Esophagus squamous epithelium (tissue), 5 donors: Measurements from ENCODE around the gene CEACAM16. TPM values are rescaled to one million over a fixed set of nuclear protein-coding genes. Genes with fewer than 3 reads are reported as not detected.

Experiments
- DNase-seq: peaks from one replicate; lab custom pipeline; 2025; lab: John Stamatoyannopoulos, UW
- H3K27ac ChIP-seq, 4 donors: fragments of 200-600 bp; sonication (generic); one replicate each; pipeline ENCODE4 v1.5.1; 2016 to 2019; ENCODE audit warnings: mild to moderate bottlenecking in 1 of 4
- H3K27me3 ChIP-seq, 4 donors: fragments of 200-600 bp; sonication (generic); 1 replicate in 3 of 4; 2 replicates in 1 of 4; pipeline versions ENCODE4 v1.5.1 to v1.6.0; 2017 to 2021; ENCODE audit warnings: antibody characterized with exemption in 1 of 4
- H3K36me3 ChIP-seq, 3 donors: fragments of 200-600 bp; sonication (generic); one replicate each; pipeline ENCODE4 v1.5.1; 2016 to 2019
- H3K4me1 ChIP-seq, 3 donors: fragments of 200-600 bp; sonication (generic); one replicate each; pipeline ENCODE4 v1.5.1; 2017 to 2019
- H3K4me3 ChIP-seq, 4 donors: fragments of 200-600 bp; sonication (generic); 1 replicate in 3 of 4; 2 replicates in 1 of 4; pipeline ENCODE4 v1.5.1; 2016 to 2019; ENCODE audit warnings: mild to moderate bottlenecking in 2 of 4, moderate library complexity in 1 of 4
- H3K9me3 ChIP-seq, 3 donors: fragments of 200-600 bp; sonication (generic); one replicate each; pipeline ENCODE4 v1.5.1; 2016 to 2019
- CTCF ChIP-seq, 6 experiments: fragments of 450-650 bp in 4 of 6; fragments of 200-600 bp in 2 of 6; sonication (generic) in 2 of 6; IDR thresholded peaks; one replicate each; pipeline ENCODE4 v1.5.1; 2016 to 2019; ENCODE audit warnings: antibody characterized with exemption in 6 of 6, mild to moderate bottlenecking in 4 of 6, moderate library complexity in 4 of 6
- POLR2A ChIP-seq, 4 donors: fragments of 450-650 bp; IDR thresholded peaks; one replicate each; pipeline ENCODE4 v1.6.1; 2017; ENCODE audit warnings: antibody characterized with exemption in 4 of 4, mild to moderate bottlenecking in 4 of 4, moderate library complexity in 3 of 4
- WGBS, 2 donors: methylation state at CpG; one replicate each; pipeline ENCODE4 v1.1.5; 2018; 5-methylcytosine and 5-hydroxymethylcytosine counted together
- intact Hi-C: fragments of 100-400 bp; cut with DNase I; formaldehyde crosslinking; loops from one replicate; pipeline ENCODE4 v1.15.0; 2022
- total RNA-seq, 4 donors: library from RNA; depleted of rRNA; stranded (reverse); fragments of >200 nt; gene quantifications; one replicate each; pipeline ENCODE4 v1.1.0, GENCODE V29; 2016
- donor health status: DM: yes; HTN: yes; CAD: no.

CEACAM16 gene
- total RNA-seq, 4 donors from 2014 or later, result not detected

GRCh38 chr19:44657211-44657921 lies 41.6 kb upstream of the CEACAM16 start:
- peaks cover 4 to 6% (median 5%) of the 10 kb centered on the region in 3 donors for H3K4me1 ChIP-seq
- 34 to 39% methylated on average over 21 of the region's 25 CpGs for WGBS, 2 donors
- H3K27me3 ChIP-seq, result no peaks in the 10 kb centered on the region
- no peak overlapping the region for H3K27ac ChIP-seq
- intact Hi-C loops, result loop anchor here (5.0 kb wide), 1 partner anchor 80 kb away; no protein-coding TSS in a partner anchor
- TF ChIP-seq CTCF (IDR thresholded peaks at IDR 0.05), result peak; percentile 77 to 90 (median 80)
- TF ChIP-seq POLR2A (IDR thresholded peaks at IDR 0.05), result no peak
- H3K36me3 ChIP-seq, result peaks cover 17 to 91% (median 38%) of the 10 kb centered on the region in 3 donors
- H3K9me3 ChIP-seq, result no peaks in the 10 kb centered on the region
- DNase-seq, result no peak
- no peak overlapping the region for H3K4me3 ChIP-seq

GRCh38 chr19:44658069-44658733 lies 40.8 kb upstream of the CEACAM16 start:
- intact Hi-C loops, result loop anchor here (5.0 kb wide), 1 partner anchor 81 kb away; no protein-coding TSS in a partner anchor
- Histone ChIP-seq H3K4me1 (peaks cover 4 to 10% (median 5%) of the 10 kb centered on the region in 3 donors), H3K9me3 (no peaks in the 10 kb centered on the region), H3K27me3 (no peaks in the 10 kb centered on the region), H3K36me3 (peaks cover 17 to 91% (median 38%) of the 10 kb centered on the region in 3 donors), H3K4me3 (no peak overlapping the region), H3K27ac (no peak overlapping the region)
- no peak for DNase-seq
- WGBS, 2 donors, result 85 to 92% methylated on average over 3 of the region's 3 CpGs
- TF ChIP-seq POLR2A (IDR thresholded peaks at IDR 0.05) (no peak), CTCF (IDR thresholded peaks at IDR 0.05) (no peak)

- H3K27ac ChIP-seq, result no peak overlapping the region
- DNase-seq, result no peak
- H3K4me3 ChIP-seq, result no peak overlapping the region
- intact Hi-C loops, result no loop called here
- peaks cover 10 to 80% (median 31%) of the 10 kb centered on the region in 3 donors for H3K36me3 ChIP-seq
- H3K9me3 ChIP-seq, result no peaks in the 10 kb centered on the region
- 50% methylated on average over 1 of the region's 4 CpGs; no CpG with 5 or more reads in 1 of the 2 donors for WGBS, 2 donors
- H3K4me1 ChIP-seq, result peaks cover 0 to 10% (median 4%) of the 10 kb centered on the region in 3 donors
- no peak for TF ChIP-seq CTCF (IDR thresholded peaks at IDR 0.05)
- no peak for TF ChIP-seq POLR2A (IDR thresholded peaks at IDR 0.05)
- H3K27me3 ChIP-seq, result no peaks in the 10 kb centered on the region
Observed at GRCh38 chr19:44660081-44660480, 38.9 kb upstream of the CEACAM16 start.

GRCh38 chr19:44661205-44661604 lies 37.7 kb upstream of the CEACAM16 start:
- no peak overlapping the region for H3K27ac ChIP-seq
- no peaks in the 10 kb centered on the region for H3K9me3 ChIP-seq
- DNase-seq, result no peak
- no peak for TF ChIP-seq CTCF (IDR thresholded peaks at IDR 0.05)
- no peak for TF ChIP-seq POLR2A (IDR thresholded peaks at IDR 0.05)
- no peak overlapping the region for H3K4me3 ChIP-seq
- no peaks in the 10 kb centered on the region for H3K27me3 ChIP-seq
- 75 to 92% methylated on average over 5 to 10 of the region's 11 CpGs for WGBS, 2 donors
- peaks cover 10 to 69% (median 31%) of the 10 kb centered on the region in 3 donors for H3K36me3 ChIP-seq
- intact Hi-C loops, result no loop called here
- H3K4me1 ChIP-seq, result peaks cover 0 to 16% (median 4%) of the 10 kb centered on the region in 3 donors

- H3K27me3 ChIP-seq, result no peaks in the 10 kb centered on the region
- peaks cover 10 to 65% (median 31%) of the 10 kb centered on the region in 3 donors for H3K36me3 ChIP-seq
- H3K27ac ChIP-seq, result no peak overlapping the region
- intact Hi-C loops, result no loop called here
- 52 to 62% methylated on average over 5 of the region's 7 CpGs for WGBS, 2 donors
- DNase-seq, result no peak
- no peak overlapping the region for H3K4me3 ChIP-seq
- TF ChIP-seq CTCF (IDR thresholded peaks at IDR 0.05), result no peak
- peaks cover 0 to 23% (median 4%) of the 10 kb centered on the region in 3 donors for H3K4me1 ChIP-seq
- no peaks in the 10 kb centered on the region for H3K9me3 ChIP-seq
Observed at GRCh38 chr19:44661904-44662303, 37.0 kb upstream of the CEACAM16 start.
